Caco-2 (cell line): ENCODE data around the gene LYPD1. TPM values are rescaled to one million over a fixed set of nuclear protein-coding genes. Genes with fewer than 3 reads are reported as not detected.

Source experiments
- BruUV-seq: library from RNA; stranded (reverse); fragments of 400-500 nt; replicated peaks from 2 replicates; lab custom pipeline; 2021; lab: Mats Ljungman, UMichigan
- CTCF ChIA-PET: fragments of 300-600 bp; sonication (Branson Sonifier 250); formaldehyde crosslinking; loops from one replicate; lab custom pipeline; 2022; ENCODE audit warnings: antibody characterized with exemption; lab: Charles Lee
- POLR2A ChIA-PET: fragments of 300-600 bp; sonication (Branson Sonifier 250); formaldehyde crosslinking; loops from one replicate; lab custom pipeline; 2022; ENCODE audit warnings: antibody characterized with exemption; lab: Charles Lee
- DNase-seq, 2 experiments: peaks; one replicate each; pipeline versions ENCODE4 v3.0.0 to v3.0.0-alpha.2; 2020 to 2022
- H3K27me3 ChIP-seq: replicated peaks from 2 replicates; pipeline ENCODE4 v1.6.0; 2011; ENCODE audit warnings: low read length; ENCODE audit not compliant: control insufficient read depth, insufficient read depth
- H3K36me3 ChIP-seq: 2 replicates; pipeline ENCODE4 v1.5.1; 2011; ENCODE audit warnings: low read length; ENCODE audit not compliant: control insufficient read depth, insufficient read depth
- H3K4me1 ChIP-seq: fragments of 250-450 bp; sonication (Bioruptor Pico); 2 replicates; pipeline ENCODE4 v1.5.1; 2020; ENCODE audit warnings: mild to moderate bottlenecking
- H3K4me3 ChIP-seq: 2 replicates; pipeline ENCODE4 v1.5.1; 2011; ENCODE audit warnings: low read depth, mild to moderate bottlenecking, control low read depth, low read length
- H3K9me3 ChIP-seq: fragments of 250-450 bp; sonication (Bioruptor Pico); 2 replicates; pipeline ENCODE4 v1.5.1; 2020; ENCODE audit warnings: mild to moderate bottlenecking, moderate library complexity
- H3K27ac Mint-ChIP-seq: one replicate; pipeline ENCODE4 v1.8.0; 2022; ENCODE audit warnings: mixed read lengths; ENCODE audit not compliant: unreplicated experiment
- H3K27me3 Mint-ChIP-seq: one replicate; pipeline ENCODE4 v1.8.0; 2022; ENCODE audit warnings: mixed read lengths; ENCODE audit not compliant: insufficient read depth, unreplicated experiment
- H3K36me3 Mint-ChIP-seq: one replicate; pipeline ENCODE4 v1.8.0; 2022; ENCODE audit warnings: mild to moderate bottlenecking, mixed read lengths; ENCODE audit not compliant: insufficient read depth, unreplicated experiment
- H3K4me1 Mint-ChIP-seq: one replicate; pipeline ENCODE4 v1.8.0; 2022; ENCODE audit warnings: low read depth, mixed read lengths; ENCODE audit not compliant: unreplicated experiment
- H3K4me3 Mint-ChIP-seq: one replicate; pipeline ENCODE4 v1.8.0; 2022; ENCODE audit warnings: mild to moderate bottlenecking, moderate library complexity, mixed read lengths; ENCODE audit not compliant: unreplicated experiment
- H3K9me3 Mint-ChIP-seq: one replicate; pipeline ENCODE4 v1.8.0; 2022; ENCODE audit warnings: mixed read lengths; ENCODE audit not compliant: unreplicated experiment
- intact Hi-C: fragments of 100-400 bp; cut with micrococcal nuclease; formaldehyde crosslinking; loops from one replicate; pipeline ENCODE4 v1.10.0; 2022; ENCODE audit not compliant: unreplicated experiment
- total RNA-seq: library from RNA; stranded (reverse); gene quantifications from 2 replicates; pipeline ENCODE4 v1.2.3, GENCODE V29; 2022
- TF ChIP-seq, protein P1 (sequence below), 2 experiments: fragments of 200-600 bp in 1 of 2; IDR thresholded peaks; 1 replicate in 1 of 2; 2 replicates in 1 of 2; pipeline versions ENCODE4 v1.5.1 to v1.8.0; 2011 to 2022; ENCODE audit warnings: antibody characterized with exemption in 1 of 2, control low read depth in 1 of 2, inconsistent platforms in 1 of 2, low read depth in 1 of 2, low read length in 1 of 2, mild to moderate bottlenecking in 1 of 2, moderate library complexity in 1 of 2; ENCODE audit not compliant: insufficient read depth in 1 of 2, severe bottlenecking in 1 of 2, unreplicated experiment in 1 of 2

The LYPD1 gene
- total RNA-seq, 1 experiment from 2014 or later: 15.8 TPM

DNA sequence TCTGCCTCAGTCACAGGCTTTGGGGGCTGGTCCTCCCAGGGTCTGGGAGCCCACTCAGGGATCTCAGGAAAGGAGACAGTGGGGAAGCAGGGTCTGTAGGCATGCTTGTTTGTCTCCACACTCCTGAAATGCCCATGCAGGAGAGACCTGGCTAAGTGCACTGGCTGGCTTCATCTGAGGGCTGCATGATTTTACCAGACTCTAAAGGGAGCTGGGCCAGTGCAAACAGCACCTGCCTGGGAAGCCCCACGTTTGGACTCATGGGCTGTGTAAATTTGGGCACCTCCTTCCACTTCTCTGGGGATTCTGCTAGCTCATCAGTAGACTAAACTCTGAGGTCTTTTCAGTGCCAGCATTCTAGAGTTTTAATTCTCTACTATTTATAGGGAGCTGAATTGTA is 33.7 kb downstream of the LYPD1 start:
- no peak overlapping the region for H3K4me3 Mint-ChIP-seq
- no peaks in the 10 kb centered on the region for H3K9me3 Mint-ChIP-seq
- CTCF ChIA-PET: no interaction called here
- Histone ChIP-seq H3K9me3 (no peaks in the 10 kb centered on the region), H3K4me3 (no peak overlapping the region), H3K36me3 (no peaks in the 10 kb centered on the region), H3K27me3 (no peaks in the 10 kb centered on the region), H3K4me1 (peaks cover 23% of the 10 kb centered on the region)
- H3K27ac Mint-ChIP-seq: no peak overlapping the region
- TF ChIP-seq, protein P1, sequence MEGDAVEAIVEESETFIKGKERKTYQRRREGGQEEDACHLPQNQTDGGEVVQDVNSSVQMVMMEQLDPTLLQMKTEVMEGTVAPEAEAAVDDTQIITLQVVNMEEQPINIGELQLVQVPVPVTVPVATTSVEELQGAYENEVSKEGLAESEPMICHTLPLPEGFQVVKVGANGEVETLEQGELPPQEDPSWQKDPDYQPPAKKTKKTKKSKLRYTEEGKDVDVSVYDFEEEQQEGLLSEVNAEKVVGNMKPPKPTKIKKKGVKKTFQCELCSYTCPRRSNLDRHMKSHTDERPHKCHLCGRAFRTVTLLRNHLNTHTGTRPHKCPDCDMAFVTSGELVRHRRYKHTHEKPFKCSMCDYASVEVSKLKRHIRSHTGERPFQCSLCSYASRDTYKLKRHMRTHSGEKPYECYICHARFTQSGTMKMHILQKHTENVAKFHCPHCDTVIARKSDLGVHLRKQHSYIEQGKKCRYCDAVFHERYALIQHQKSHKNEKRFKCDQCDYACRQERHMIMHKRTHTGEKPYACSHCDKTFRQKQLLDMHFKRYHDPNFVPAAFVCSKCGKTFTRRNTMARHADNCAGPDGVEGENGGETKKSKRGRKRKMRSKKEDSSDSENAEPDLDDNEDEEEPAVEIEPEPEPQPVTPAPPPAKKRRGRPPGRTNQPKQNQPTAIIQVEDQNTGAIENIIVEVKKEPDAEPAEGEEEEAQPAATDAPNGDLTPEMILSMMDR (IDR thresholded peaks at IDR 0.05; ENCODE audit: insufficient read depth in 1 of 2, low read depth in 1 of 2, low read length in 1 of 2, severe bottlenecking in 1 of 2, unreplicated experiment in 1 of 2): no peak
- POLR2A ChIA-PET: no interaction called here
- H3K4me1 Mint-ChIP-seq: peaks cover 15% of the 10 kb centered on the region
- no peaks in the 10 kb centered on the region for H3K36me3 Mint-ChIP-seq
- intact Hi-C loops: no loop called here
- no peak for DNase-seq
- BruUV-seq: no TSS peak
- H3K27me3 Mint-ChIP-seq: no peaks in the 10 kb centered on the region

DNA sequence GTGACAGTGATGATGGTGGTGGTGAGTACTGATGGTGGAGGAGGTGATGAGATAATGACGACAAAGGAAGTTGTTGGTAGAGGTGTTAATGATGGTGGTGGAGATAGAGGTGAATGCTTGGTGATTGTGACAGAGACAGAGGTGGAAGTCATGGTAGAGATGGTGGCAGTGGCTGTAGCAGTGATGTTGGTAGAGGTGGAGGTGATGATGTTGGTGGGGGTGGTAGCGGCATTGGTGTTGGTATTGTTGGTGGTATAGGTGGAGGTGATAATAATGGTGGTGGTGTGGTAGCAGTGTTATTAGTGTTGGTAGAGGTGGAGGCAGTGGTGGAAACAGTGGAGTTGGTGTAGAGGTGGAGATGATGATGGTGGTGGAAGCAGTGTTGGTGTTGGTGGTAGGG is 36.4 kb downstream of the LYPD1 start:
- no TSS peak for BruUV-seq
- Mint-ChIP-seq H3K27ac (peak overlapping the region; percentile 1), H3K4me3 (no peak overlapping the region), H3K9me3 (no peaks in the 10 kb centered on the region), H3K36me3 (no peaks in the 10 kb centered on the region), H3K27me3 (no peaks in the 10 kb centered on the region), H3K4me1 (peaks cover 26% of the 10 kb centered on the region)
- POLR2A ChIA-PET: no interaction called here
- DNase-seq: no peak
- CTCF ChIA-PET: no interaction called here
- no peaks in the 10 kb centered on the region for H3K9me3 ChIP-seq
- H3K36me3 ChIP-seq: no peaks in the 10 kb centered on the region
- H3K27me3 ChIP-seq: no peaks in the 10 kb centered on the region
- H3K4me3 ChIP-seq: no peak overlapping the region
- intact Hi-C loops: loop anchor here (2.0 kb wide), 1 partner anchor 45 kb away; no protein-coding TSS in a partner anchor
- TF ChIP-seq, protein P1 (IDR thresholded peaks at IDR 0.05; ENCODE audit: insufficient read depth in 1 of 2, low read depth in 1 of 2, low read length in 1 of 2, severe bottlenecking in 1 of 2, unreplicated experiment in 1 of 2): no peak
- peaks cover 25% of the 10 kb centered on the region for H3K4me1 ChIP-seq

DNA sequence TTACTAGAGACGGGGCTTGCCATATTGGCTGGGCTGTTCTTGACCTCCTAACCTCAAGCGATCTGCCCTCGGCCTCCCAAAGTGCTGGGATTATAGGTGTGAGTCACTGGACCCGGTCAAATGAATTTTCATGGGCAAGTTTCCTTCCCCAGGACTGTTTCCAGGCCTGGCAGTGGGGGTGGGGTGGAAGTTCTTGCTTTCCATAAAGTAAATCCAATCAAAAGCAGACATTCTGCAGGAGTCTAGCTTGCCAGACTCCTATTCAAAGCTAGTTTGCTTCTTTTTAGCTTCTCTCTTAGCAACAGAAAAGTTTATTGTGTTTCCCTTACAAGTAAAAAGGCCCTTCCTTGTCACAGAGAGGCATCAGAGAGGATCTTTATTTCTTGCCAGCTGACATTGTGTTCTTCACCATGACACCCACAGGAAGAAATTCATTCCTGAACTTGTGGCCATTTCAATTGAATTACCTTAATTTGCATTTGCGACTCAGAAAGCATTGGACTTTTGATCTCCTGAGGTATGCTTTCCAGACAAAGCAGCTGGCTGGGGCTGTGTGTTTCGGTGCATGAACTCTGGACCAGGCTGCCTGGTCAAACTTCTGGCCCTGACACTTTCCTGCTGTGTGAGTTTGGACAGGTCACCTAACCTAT is 37.9 kb downstream of the LYPD1 start:
- H3K4me3 ChIP-seq: no peak overlapping the region

More for the DNA sequence above, 37.9 kb downstream of the LYPD1 start:
- CTCF ChIA-PET: interaction anchor here (1.0 kb wide), 1 partner anchor 540 kb away, joined by 3 read pairs; no protein-coding TSS in a partner anchor
- Histone ChIP-seq H3K4me1 (peaks cover 25% of the 10 kb centered on the region), H3K9me3 (no peaks in the 10 kb centered on the region), H3K27me3 (no peaks in the 10 kb centered on the region), H3K36me3 (no peaks in the 10 kb centered on the region)
- Mint-ChIP-seq H3K27me3 (no peaks in the 10 kb centered on the region), H3K9me3 (no peaks in the 10 kb centered on the region), H3K4me1 (peaks cover 20% of the 10 kb centered on the region), H3K27ac (peak overlapping the region; percentile 48), H3K36me3 (no peaks in the 10 kb centered on the region), H3K4me3 (no peak overlapping the region)
- intact Hi-C loops: loop anchor here (1.0 to 2.0 kb wide), 2 partner anchors 10 to 43 kb away; no protein-coding TSS in a partner anchor
- POLR2A ChIA-PET: no interaction called here
- DNase-seq: peak; percentile 61 to 72
- TF ChIP-seq, protein P1 (IDR thresholded peaks at IDR 0.05; ENCODE audit: insufficient read depth in 1 of 2, low read depth in 1 of 2, low read length in 1 of 2, severe bottlenecking in 1 of 2, unreplicated experiment in 1 of 2): no peak
- no TSS peak for BruUV-seq
